Measurements from ENCODE around the gene LGALS3BP. TPM values are rescaled to one million over a fixed set of nuclear protein-coding genes. Genes with fewer than 3 reads are reported as not detected.

The LGALS3BP gene
- polyA plus RNA-seq, 3 donors = 100 to 126 (median 115) TPM

GRCh38 chr17:78921437-78921971 is 58.2 kb downstream of the LGALS3BP start:
- no peak for DNase-seq (ENCODE audit: low read depth in 3 of 3, low spot score in 2 of 3)

Other genes with a start within 250 kb of the LGALS3BP start
- 10 to 100 TPM; 21.1 to 24.3 (median 21.8) TPM for gene CYTH1, start 197.7 kb downstream of the LGALS3BP start, polyA plus RNA-seq (ENCODE audit: insufficient read length in 3 of 3)
- 10 to 100 TPM; 32.8 to 39.4 (median 38.6) TPM for gene USP36, start 139.1 kb downstream of the LGALS3BP start, polyA plus RNA-seq (ENCODE audit: insufficient read length in 3 of 3)
- under 1 TPM in 2 of 3 donors, not detected in 1; 0.07 to 0.24 TPM for gene CEP295NL, start 76.7 kb downstream of the LGALS3BP start, polyA plus RNA-seq (ENCODE audit: insufficient read length in 3 of 3)
- 100 to 1,000 TPM; 143 to 162 (median 143) TPM for gene TIMP2, start 54.5 kb downstream of the LGALS3BP start, polyA plus RNA-seq (ENCODE audit: insufficient read length in 3 of 3)
- 10 to 100 TPM; 38.7 to 45.1 (median 39.2) TPM for gene CANT1, start 29.8 kb upstream of the LGALS3BP start, polyA plus RNA-seq (ENCODE audit: insufficient read length in 3 of 3)
- gene C1QTNF1, start 44.2 kb upstream of the LGALS3BP start, polyA plus RNA-seq (ENCODE audit: insufficient read length in 3 of 3) = 1 to 10 TPM; 1.5 to 2.7 (median 2.5) TPM
- 10 to 100 TPM in 2 of 3 donors, 1 to 10 TPM in 1; 6.9 to 17.1 (median 14.9) TPM for gene ENGASE, start 94.9 kb upstream of the LGALS3BP start, polyA plus RNA-seq (ENCODE audit: insufficient read length in 3 of 3)

Measured in right renal cortex interstitium (tissue), 3 donors.